HepG2 (cell line): Measurements from ENCODE around the gene PDZD2. TPM values are rescaled to one million over a fixed set of nuclear protein-coding genes. Genes with fewer than 3 reads are reported as not detected.

Experiments used
- ATAC-seq: fragments of 200-7000 bp; cut with Tn5 transposase; 3 replicates; pipeline ENCODE4 v1.9.1; 2020; ENCODE audit warnings: mild to moderate bottlenecking, moderate library complexity
- BruUV-seq: library from RNA; stranded (reverse); fragments of 400-500 nt; replicated peaks from 2 replicates; lab custom pipeline; 2021; lab: Mats Ljungman, UMichigan
- CTCF ChIA-PET: fragments of 300-600 bp; formaldehyde crosslinking; extraction: SDS; loops from one replicate; lab custom pipeline; 2021; ENCODE audit warnings: low total read pairs, inconsistent platforms, low intra/inter-chr PET ratio; lab: Yijun Ruan, JAX
- POLR2A ChIA-PET: fragments of 350-600 bp; sonication (Branson Sonifier 250); formaldehyde crosslinking; loops from one replicate; lab custom pipeline; 2020; ENCODE audit warnings: antibody characterized with exemption, inconsistent platforms; lab: Yijun Ruan, JAX
- DNase-seq: peaks from one replicate; pipeline ENCODE4 v3.0.0-alpha.2; 2015; ENCODE audit warnings: low spot score
- FAIRE-seq: peaks from 3 replicates; lab custom pipeline; 2011; peaks lifted over from hg19 to GRCh38; lab: Jason Lieb, UNC
- H2AFZ ChIP-seq: one replicate; pipeline ENCODE4 v1.6.1; 2011; ENCODE audit warnings: low read length, inconsistent platforms
- H3K27ac ChIP-seq: fragments of 300-600 bp; 3 replicates; pipeline ENCODE4 v1.8.0; 2011; ENCODE audit warnings: mixed run types, mild to moderate bottlenecking, mixed read lengths, low read length, inconsistent platforms; ENCODE audit not compliant: insufficient read depth; ENCODE audit errors: extremely low read length
- H3K27me3 ChIP-seq, 2 experiments: fragments of 200-600 bp in 1 of 2; 2 replicates in 1 of 2; 3 replicates in 1 of 2; pipeline versions ENCODE4 v1.6.0 to v1.8.0; 2011; ENCODE audit warnings: low read length in 2 of 2, mild to moderate bottlenecking in 2 of 2, moderate library complexity in 2 of 2, inconsistent platforms in 1 of 2; ENCODE audit not compliant: insufficient read depth in 2 of 2, control insufficient read depth in 1 of 2
- H3K36me3 ChIP-seq, 2 experiments: fragments of 200-600 bp in 1 of 2; replicated peaks in 1 of 2; 2 replicates in 1 of 2; 3 replicates in 1 of 2; pipeline versions ENCODE4 v1.5.1 to v1.8.0; 2011; ENCODE audit warnings: low read length in 2 of 2, inconsistent platforms in 1 of 2; ENCODE audit not compliant: insufficient read depth in 2 of 2, control insufficient read depth in 1 of 2
- H3K4me1 ChIP-seq: 2 replicates; pipeline ENCODE4 v1.5.1; 2012; ENCODE audit warnings: low read length, inconsistent platforms; ENCODE audit not compliant: insufficient read depth
- H3K4me2 ChIP-seq: 2 replicates; pipeline ENCODE4 v1.6.0; 2011; ENCODE audit warnings: low read depth, low read length, inconsistent platforms
- H3K4me3 ChIP-seq, 3 experiments: fragments of 200-600 bp in 1 of 3; sonication (generic), shearing (Covaris generic) in 1 of 3; replicated peaks in 1 of 3; 2 replicates each; pipeline ENCODE4 v1.5.1; 2011 to 2016; ENCODE audit warnings: low read length in 3 of 3, inconsistent platforms in 2 of 3, low read depth in 2 of 3, mild to moderate bottlenecking in 2 of 3, control low read depth in 1 of 3, mixed read lengths in 1 of 3; ENCODE audit not compliant: insufficient read depth in 1 of 3
- H3K79me2 ChIP-seq: one replicate; pipeline ENCODE4 v1.6.1; 2011; ENCODE audit warnings: low read length, inconsistent platforms; ENCODE audit not compliant: insufficient read depth
- H3K9ac ChIP-seq: 2 replicates; pipeline ENCODE4 v1.6.0; 2011; ENCODE audit warnings: mild to moderate bottlenecking, low read depth, low read length, inconsistent platforms; ENCODE audit not compliant: insufficient read depth
- H3K9me3 ChIP-seq: 2 replicates; pipeline ENCODE4 v1.5.1; 2012; ENCODE audit warnings: mild to moderate bottlenecking, low read length
- H4K20me1 ChIP-seq: 2 replicates; pipeline ENCODE4 v1.6.0; 2011; ENCODE audit warnings: inconsistent platforms, mild to moderate bottlenecking, low read length, moderate library complexity; ENCODE audit not compliant: insufficient read depth
- FOSL2 ChIP-seq: sonication (generic); formaldehyde crosslinking; IDR thresholded peaks from 2 replicates; pipeline ENCODE4 v1.4.0; 2020; ENCODE audit warnings: missing genetic modification reagents
- PHF20 ChIP-seq: sonication (generic); formaldehyde crosslinking; IDR thresholded peaks from 2 replicates; pipeline ENCODE4 v1.5.0; 2020; ENCODE audit warnings: mild to moderate bottlenecking, missing genetic modification reagents
- RBAK ChIP-seq: sonication (generic); formaldehyde crosslinking; IDR thresholded peaks from 2 replicates; pipeline ENCODE4 v1.5.1; 2020; ENCODE audit warnings: mild to moderate bottlenecking, missing genetic modification reagents
- TCF12 ChIP-seq, 2 experiments: fragments of 450-650 bp in 1 of 2; sonication (generic) in 1 of 2; formaldehyde crosslinking in 1 of 2; IDR thresholded peaks; 2 replicates each; pipeline versions ENCODE4 v1.6.1 to v1.8.0; 2017 to 2022; ENCODE audit warnings: antibody characterized with exemption in 1 of 2, mild to moderate bottlenecking in 1 of 2, missing genetic modification reagents in 1 of 2, moderate library complexity in 1 of 2
- TFDP2 ChIP-seq: sonication (generic); formaldehyde crosslinking; IDR thresholded peaks from 2 replicates; pipeline ENCODE4 v1.4.0; 2020; ENCODE audit warnings: missing genetic modification reagents
- TOE1 ChIP-seq: sonication (generic); formaldehyde crosslinking; IDR thresholded peaks from 2 replicates; pipeline ENCODE4 v1.4.0; 2020; ENCODE audit warnings: mild to moderate bottlenecking, missing genetic modification reagents
- ZFYVE20 ChIP-seq: sonication (generic); formaldehyde crosslinking; IDR thresholded peaks from 2 replicates; pipeline ENCODE4 v1.8.0; 2023; ENCODE audit warnings: low read depth, mild to moderate bottlenecking, moderate library complexity, missing genetic modification reagents, borderline replicate concordance
- ZNF17 ChIP-seq: sonication (generic); formaldehyde crosslinking; IDR thresholded peaks from 2 replicates; pipeline ENCODE4 v1.5.0; 2020; ENCODE audit warnings: mild to moderate bottlenecking, missing genetic modification reagents
- ZNF343 ChIP-seq: sonication (generic); formaldehyde crosslinking; IDR thresholded peaks from 2 replicates; pipeline ENCODE4 v1.4.0; 2020; ENCODE audit warnings: mild to moderate bottlenecking, missing genetic modification reagents
- ZNF552 ChIP-seq: sonication (generic); formaldehyde crosslinking; IDR thresholded peaks from 2 replicates; pipeline ENCODE4 v1.9.0; 2022; ENCODE audit warnings: missing genetic modification reagents, mild to moderate bottlenecking, borderline replicate concordance
- ZNF564 ChIP-seq: sonication (generic); formaldehyde crosslinking; IDR thresholded peaks from 2 replicates; pipeline ENCODE4 v1.8.1; 2023; ENCODE audit warnings: mild to moderate bottlenecking, missing genetic modification reagents
- ZNF704 ChIP-seq: sonication (generic); formaldehyde crosslinking; IDR thresholded peaks from 2 replicates; pipeline ENCODE4 v1.8.1; 2023; ENCODE audit warnings: mild to moderate bottlenecking, inconsistent platforms, moderate library complexity, missing genetic modification reagents, borderline replicate concordance
- ZNF772 ChIP-seq: sonication (generic); formaldehyde crosslinking; IDR thresholded peaks from 2 replicates; pipeline ENCODE4 v1.5.0; 2020; ENCODE audit warnings: mild to moderate bottlenecking, missing genetic modification reagents
- ZNF883 ChIP-seq: sonication (generic); formaldehyde crosslinking; IDR thresholded peaks from 2 replicates; pipeline ENCODE4 v1.5.1; 2020; ENCODE audit warnings: mild to moderate bottlenecking, missing genetic modification reagents; ENCODE audit errors: not compliant biosample characterization
- WGBS: methylation state at CpG from one replicate; pipeline ENCODE4 v1.1.6; 2017; ENCODE audit warnings: low lambda C conversion rate; 5-methylcytosine and 5-hydroxymethylcytosine counted together
- in situ Hi-C: cut with HindIII; loops from 2 replicates; pipeline ENCODE4 v1.10.0; 2017; ENCODE audit warnings: low pct_unique_long_range_greater_than_20kb; ENCODE audit not compliant: extremely low pct_ligation_motif_present
- intact Hi-C: fragments of 100-400 bp; cut with micrococcal nuclease; formaldehyde crosslinking; loops from one replicate; pipeline ENCODE4 v1.10.0; 2022; ENCODE audit not compliant: unreplicated experiment
- polyA plus RNA-seq, 8 experiments: library from polyadenylated mRNA; depleted of rRNA in 3 of 8; stranded (reverse) in 7 of 8; unstranded in 1 of 8; fragments of >200 nt; fragmentation: Illumina TruSeq in 4 of 8; extraction: Trizol in 4 of 8; gene quantifications; 2 replicates each; pipeline versions ENCODE4 v1.2.1 to v1.2.3, GENCODE V29; 2011 to 2016; ENCODE audit warnings: low read depth in 4 of 8, missing spikeins in 1 of 8, mixed read lengths in 1 of 8; ENCODE audit not compliant: insufficient read depth in 1 of 8
- total RNA-seq, 5 experiments: library from RNA; depleted of rRNA; stranded (reverse); fragments of >200 nt; fragmentation: Illumina TruSeq; extraction: Trizol; gene quantifications; 2 replicates each; pipeline ENCODE4 v1.2.3, GENCODE V29; 2016; ENCODE audit warnings: low read depth in 1 of 5
- TF ChIP-seq, protein P1 (sequence below): sonication (generic); formaldehyde crosslinking; IDR thresholded peaks from 2 replicates; pipeline ENCODE4 v1.5.0; 2020; ENCODE audit warnings: missing genetic modification reagents, mild to moderate bottlenecking, borderline replicate concordance
- TF ChIP-seq, protein P2 (sequence below): IDR thresholded peaks from 2 replicates; pipeline ENCODE4 v1.6.1; 2016; ENCODE audit warnings: low read depth, borderline replicate concordance

The PDZD2 gene
- total and polyA plus RNA-seq, 2 of the 13 experiments (the other 11 are each of a cell fraction or from before 2014, with no cell fraction given), result 0.04 TPM; not detected in 1

DNA sequence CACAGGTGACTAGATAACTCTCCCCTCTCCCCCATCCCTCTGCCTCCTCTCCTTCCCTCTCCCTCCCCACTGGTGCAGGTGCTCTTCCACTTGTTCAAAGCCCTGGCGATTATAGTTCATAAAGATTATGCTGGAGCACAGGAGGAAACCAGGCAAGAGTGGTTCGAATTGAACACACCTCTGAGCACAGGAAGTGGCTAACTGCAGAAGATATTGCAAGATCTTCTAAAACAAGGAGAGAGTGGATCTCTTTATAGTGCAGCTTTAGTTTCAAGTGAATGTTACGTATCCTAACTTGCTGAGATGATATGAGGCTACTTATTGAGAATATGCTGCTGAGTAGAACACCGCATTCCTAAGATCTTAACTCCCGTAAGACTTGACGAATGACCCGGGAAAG lies 356.8 kb downstream of the PDZD2 start:
- H3K4me3 ChIP-seq, result no peak overlapping the region
- CTCF ChIA-PET, result no interaction called here
- no TSS peak for BruUV-seq
- intact Hi-C loops (no loop called here), in situ Hi-C loops (no loop called here)
- H3K27ac ChIP-seq, result no peak overlapping the region
- WGBS, result 60% methylated on average over 7 of the region's 7 CpGs
- no peak overlapping the region for H3K4me2 ChIP-seq
- H4K20me1 ChIP-seq, result no peaks in the 10 kb centered on the region
- H3K27me3 ChIP-seq, result peaks cover 0 to 6% of the 10 kb centered on the region in 2 experiments; a peak in 4 of 5 replicates
- FAIRE-seq, result no peak
- no peak overlapping the region for H2AFZ ChIP-seq
- H3K79me2 ChIP-seq, result no peaks in the 10 kb centered on the region
- no peak for DNase-seq
- H3K4me1 ChIP-seq, result no peaks in the 10 kb centered on the region
- no peak overlapping the region for H3K9ac ChIP-seq
- no peaks in the 10 kb centered on the region for H3K9me3 ChIP-seq
- ATAC-seq, result no peak
- TF ChIP-seq ZNF883 (CRISPR knock-in tag), result no peak
- no peak for TF ChIP-seq PHF20 (CRISPR knock-in tag)
- TF ChIP-seq TCF12 (IDR thresholded peaks at IDR 0.05), result no peak
- TF ChIP-seq TCF12 (CRISPR knock-in tag; IDR thresholded peaks at IDR 0.05), result no peak
- TF ChIP-seq TOE1 (CRISPR knock-in tag), result no peak
- TF ChIP-seq ZNF552, result no peak
- no peak for TF ChIP-seq RBAK (CRISPR knock-in tag)
- POLR2A ChIA-PET, result no interaction called here
- H3K36me3 ChIP-seq, result no peaks in the 10 kb centered on the region

GRCh38 chr5:31996909-31997308 lies 358.0 kb downstream of the PDZD2 start:
- H3K4me1 ChIP-seq, result no peaks in the 10 kb centered on the region
- no peaks in the 10 kb centered on the region; a peak in 1 of 5 replicates for H3K27me3 ChIP-seq
- intact Hi-C loops (no loop called here), in situ Hi-C loops (no loop called here)
- H3K79me2 ChIP-seq, result no peaks in the 10 kb centered on the region
- no TSS peak for BruUV-seq
- DNase-seq (no peak), FAIRE-seq (no peak), ATAC-seq (no peak)
- no peaks in the 10 kb centered on the region for H3K9me3 ChIP-seq
- H3K27ac ChIP-seq, result no peak overlapping the region
- POLR2A ChIA-PET, result no interaction called here
- H3K36me3 ChIP-seq, result no peaks in the 10 kb centered on the region
- H3K4me3 ChIP-seq, result no peak overlapping the region
- CTCF ChIA-PET, result no interaction called here
- no peak overlapping the region for H3K9ac ChIP-seq
- H3K4me2 ChIP-seq, result no peak overlapping the region
- H4K20me1 ChIP-seq, result no peaks in the 10 kb centered on the region
- WGBS, result 58% methylated on average over 5 of the region's 5 CpGs
- no peak overlapping the region for H2AFZ ChIP-seq
- TF ChIP-seq ZNF343 (CRISPR knock-in tag), result no peak
- TF ChIP-seq, protein P1, sequence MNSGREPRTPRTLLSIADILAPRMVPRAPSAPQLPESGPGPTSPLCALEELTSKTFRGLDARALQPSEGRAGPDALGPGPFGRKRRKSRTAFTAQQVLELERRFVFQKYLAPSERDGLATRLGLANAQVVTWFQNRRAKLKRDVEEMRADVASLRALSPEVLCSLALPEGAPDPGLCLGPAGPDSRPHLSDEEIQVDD (CRISPR knock-in tag), result no peak
- no peak for TF ChIP-seq FOSL2 (CRISPR knock-in tag)
- no peak for TF ChIP-seq ZFYVE20 (CRISPR knock-in tag)
- no peak for TF ChIP-seq TFDP2 (CRISPR knock-in tag)
- TF ChIP-seq ZNF17 (CRISPR knock-in tag), result no peak
- TF ChIP-seq ZNF704 (CRISPR knock-in tag), result no peak
- TF ChIP-seq ZNF772, result no peak
- TF ChIP-seq, protein P2, sequence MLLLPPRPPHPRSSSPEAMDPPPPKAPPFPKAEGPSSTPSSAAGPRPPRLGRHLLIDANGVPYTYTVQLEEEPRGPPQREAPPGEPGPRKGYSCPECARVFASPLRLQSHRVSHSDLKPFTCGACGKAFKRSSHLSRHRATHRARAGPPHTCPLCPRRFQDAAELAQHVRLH, result no peak
- TF ChIP-seq ZNF564, result no peak
